HCT116 (cell line): ENCODE data around the gene CACNB2. TPM values are rescaled to one million over a fixed set of nuclear protein-coding genes. Genes with fewer than 3 reads are reported as not detected.

Experiments
- ATAC-seq: fragments of 200-7000 bp; cut with Tn5 transposase; 2 replicates; pipeline ENCODE4 v1.9.1; 2020; ENCODE audit warnings: mild to moderate bottlenecking, moderate library complexity
- BruUV-seq: library from RNA; stranded (reverse); fragments of 400-500 nt; replicated peaks from 2 replicates; lab custom pipeline; 2021; lab: Mats Ljungman, UMichigan
- CTCF ChIA-PET: fragments of 300-600 bp; sonication (Branson Sonifier 250); formaldehyde crosslinking; loops from one replicate; lab custom pipeline; 2021; ENCODE audit warnings: antibody characterized with exemption; lab: Charles Lee
- POLR2A ChIA-PET: fragments of 300-600, 350-600 bp; sonication (Branson Sonifier 250); formaldehyde crosslinking; loops from one replicate; lab custom pipeline; 2021; ENCODE audit warnings: antibody characterized with exemption; lab: Charles Lee
- RAD21 ChIA-PET, 2 experiments: fragments of 300-600 bp; sonication (Branson Sonifier 250); formaldehyde crosslinking; loops; one replicate each; lab custom pipeline; 2023; ENCODE audit warnings: low total read pairs in 2 of 2; ENCODE audit not compliant: uncharacterized antibody in 2 of 2, unreplicated experiment in 2 of 2, low non-redundant PET in 1 of 2; lab: Charles Lee
- DNase-seq: peaks from one replicate; pipeline ENCODE4 v3.0.0-alpha.2; 2010; ENCODE audit warnings: low read depth, low spot score
- H2AFZ ChIP-seq: fragments of 200-600 bp; shearing (Covaris generic), sonication (generic); 2 replicates; pipeline ENCODE4 v1.6.1; 2017; ENCODE audit warnings: low read depth, mixed run types, mixed read lengths, antibody characterized with exemption, low read length; ENCODE audit not compliant: poor library complexity, severe bottlenecking
- H3K27ac ChIP-seq: 2 replicates; pipeline ENCODE4 v1.5.1; 2012; ENCODE audit warnings: low read depth, low read length
- H3K27me3 ChIP-seq: fragments of 200-600 bp; sonication (generic); 2 replicates; pipeline ENCODE4 v1.6.1; 2016; ENCODE audit warnings: mixed run types, low read length, mixed read lengths; ENCODE audit not compliant: insufficient read depth
- H3K36me3 ChIP-seq, 2 experiments: fragments of 200-500 bp in 1 of 2; fragments of 200-600 bp in 1 of 2; sonication (Bioruptor generic) in 1 of 2; sonication (generic) in 1 of 2; 2 replicates each; pipeline versions ENCODE4 v1.5.1 to v1.6.1; 2014 to 2016; ENCODE audit warnings: low read length in 2 of 2, inconsistent platforms in 1 of 2, mixed read lengths in 1 of 2, mixed run types in 1 of 2; ENCODE audit not compliant: insufficient read depth in 2 of 2, control insufficient read depth in 1 of 2
- H3K4me1 ChIP-seq, 2 experiments: fragments of 200-600 bp in 1 of 2; sonication (generic) in 1 of 2; 2 replicates each; pipeline versions ENCODE4 v1.5.1 to v1.6.1; 2012 to 2017; ENCODE audit warnings: low read length in 2 of 2, inconsistent platforms in 1 of 2, mild to moderate bottlenecking in 1 of 2, mixed read lengths in 1 of 2, mixed run types in 1 of 2, moderate library complexity in 1 of 2; ENCODE audit not compliant: insufficient read depth in 2 of 2, control insufficient read depth in 1 of 2
- H3K4me2 ChIP-seq: fragments of 200-600 bp; sonication (generic); 2 replicates; pipeline ENCODE4 v1.6.1; 2017; ENCODE audit warnings: mixed run types, low read length, mixed read lengths
- H3K4me3 ChIP-seq, 2 experiments: fragments of 200-600 bp in 1 of 2; sonication (generic) in 1 of 2; replicated peaks in 1 of 2; 2 replicates each; pipeline ENCODE4 v1.5.1; 2011 to 2016; ENCODE audit warnings: low read length in 2 of 2, control low read depth in 1 of 2, low read depth in 1 of 2, mild to moderate bottlenecking in 1 of 2, mixed read lengths in 1 of 2, mixed run types in 1 of 2
- H3K79me2 ChIP-seq: fragments of 200-600 bp; sonication (generic); 2 replicates; pipeline ENCODE4 v1.6.1; 2017; ENCODE audit warnings: mild to moderate bottlenecking, mixed run types, low read length, moderate library complexity, mixed read lengths; ENCODE audit not compliant: insufficient read depth
- H3K9ac ChIP-seq: fragments of 200-600 bp; sonication (generic); 2 replicates; pipeline ENCODE4 v1.6.1; 2016; ENCODE audit warnings: low read length, mixed read lengths
- H3K9me2 ChIP-seq: fragments of 200-600 bp; sonication (generic), shearing (Covaris generic); 2 replicates; pipeline ENCODE4 v1.6.1; 2017; ENCODE audit warnings: mixed run types, mild to moderate bottlenecking, moderate library complexity; ENCODE audit not compliant: insufficient read depth
- H3K9me3 ChIP-seq, 2 experiments: fragments of 200-500 bp in 1 of 2; fragments of 200-600 bp in 1 of 2; sonication (Bioruptor generic) in 1 of 2; sonication (generic) in 1 of 2; 2 replicates each; pipeline ENCODE4 v1.6.1; 2014 to 2017; ENCODE audit warnings: low read length in 2 of 2, mixed read lengths in 2 of 2, inconsistent platforms in 1 of 2, low read depth in 1 of 2, mild to moderate bottlenecking in 1 of 2, mixed run types in 1 of 2, moderate library complexity in 1 of 2; ENCODE audit not compliant: control insufficient read depth in 1 of 2, insufficient read depth in 1 of 2
- H4K20me1 ChIP-seq: fragments of 200-600 bp; sonication (generic), shearing (Covaris generic); 2 replicates; pipeline ENCODE4 v1.6.1; 2017; ENCODE audit warnings: mixed run types, mild to moderate bottlenecking, moderate library complexity; ENCODE audit not compliant: insufficient read depth
- CBX3 ChIP-seq: IDR thresholded peaks from 2 replicates; pipeline ENCODE4 v1.6.1; 2012; ENCODE audit warnings: low read depth
- EGR1 ChIP-seq: IDR thresholded peaks from 2 replicates; pipeline ENCODE4 v1.6.1; 2012; ENCODE audit warnings: low read depth
- ELF1 ChIP-seq: IDR thresholded peaks from 2 replicates; pipeline ENCODE4 v1.6.1; 2012; ENCODE audit warnings: low read depth, borderline replicate concordance
- EZH2 ChIP-seq: fragments of 200-600 bp; sonication (generic); IDR thresholded peaks from 2 replicates; pipeline ENCODE4 v1.6.1; 2017; ENCODE audit warnings: antibody characterized with exemption, mixed run types
- EZH2phosphoT487 ChIP-seq: fragments of 200-600 bp; IDR thresholded peaks from 2 replicates; pipeline ENCODE4 v1.6.1; 2018; ENCODE audit warnings: antibody characterized with exemption, borderline replicate concordance
- FOSL1 ChIP-seq: IDR thresholded peaks from 2 replicates; pipeline ENCODE4 v1.6.1; 2012; ENCODE audit warnings: low read depth
- JUND ChIP-seq: IDR thresholded peaks from 2 replicates; pipeline ENCODE4 v1.6.1; 2012
- POLR2A ChIP-seq: IDR thresholded peaks from 2 replicates; pipeline ENCODE4 v1.7.0; 2011; ENCODE audit warnings: borderline replicate concordance; ENCODE audit not compliant: insufficient read depth, insufficient read length; ENCODE audit errors: extremely low read depth
- RAD21 ChIP-seq: IDR thresholded peaks from 2 replicates; pipeline ENCODE4 v1.6.1; 2012; ENCODE audit warnings: low read depth, mild to moderate bottlenecking
- SIN3A ChIP-seq: IDR thresholded peaks from 2 replicates; pipeline ENCODE4 v1.6.1; 2012; ENCODE audit warnings: low read depth
- SP1 ChIP-seq: IDR thresholded peaks from 2 replicates; pipeline ENCODE4 v1.6.1; 2012; ENCODE audit warnings: low read depth
- TCF7L2 ChIP-seq: IDR thresholded peaks from 2 replicates; pipeline ENCODE4 v1.7.0; 2011; ENCODE audit warnings: borderline replicate concordance, inconsistent platforms; ENCODE audit not compliant: insufficient read depth, insufficient read length; ENCODE audit errors: extremely low read depth
- YY1 ChIP-seq: IDR thresholded peaks from 2 replicates; pipeline ENCODE4 v1.6.1; 2011; ENCODE audit warnings: low read length, low read depth, moderate library complexity, mild to moderate bottlenecking; ENCODE audit not compliant: insufficient replicate concordance; ENCODE audit errors: extremely low read depth
- ZFX ChIP-seq: fragments of 450-650 bp; IDR thresholded peaks from 2 replicates; pipeline ENCODE4 v1.6.1; 2017
- ZNF274 ChIP-seq: fragments of 200-500 bp; sonication (Bioruptor generic); IDR thresholded peaks from 2 replicates; pipeline ENCODE4 v1.6.1; 2014; ENCODE audit warnings: mild to moderate bottlenecking, low read depth, low read length, inconsistent platforms
- intact Hi-C: fragments of 100-400 bp; cut with micrococcal nuclease; formaldehyde crosslinking; loops from 2 replicates; pipeline ENCODE4 v1.10.0; 2022
- total RNA-seq: library from RNA; stranded (reverse); gene quantifications from one replicate; pipeline ENCODE4 v1.2.1, GENCODE V29; 2021; ENCODE audit not compliant: unreplicated experiment
- TF ChIP-seq, protein P1 (sequence below), 3 experiments: fragments of 200-600 bp in 1 of 3; sonication (generic) in 1 of 3; IDR thresholded peaks in 2 of 3; conservative IDR thresholded peaks in 1 of 3; 2 replicates each; pipeline ENCODE4 v1.5.1; 2012 to 2017; ENCODE audit warnings: low read depth in 2 of 3, low read length in 2 of 3, antibody characterized with exemption in 1 of 3, borderline replicate concordance in 1 of 3, control low read depth in 1 of 3, mild to moderate bottlenecking in 1 of 3, mixed read lengths in 1 of 3, mixed run types in 1 of 3, moderate library complexity in 1 of 3; ENCODE audit not compliant: insufficient read depth in 1 of 3
- TF ChIP-seq, protein P2 (sequence below): IDR thresholded peaks from 2 replicates; pipeline ENCODE4 v1.6.1; 2012; ENCODE audit warnings: low read depth
- TF ChIP-seq, protein P3 (sequence below): IDR thresholded peaks from 2 replicates; pipeline ENCODE4 v1.6.1; 2011; ENCODE audit warnings: mild to moderate bottlenecking, low read length, moderate library complexity; ENCODE audit not compliant: insufficient replicate concordance; ENCODE audit errors: extremely low read depth

Gene CACNB2
- total RNA-seq, 1 experiment from 2014 or later: 0.71 TPM

DNA sequence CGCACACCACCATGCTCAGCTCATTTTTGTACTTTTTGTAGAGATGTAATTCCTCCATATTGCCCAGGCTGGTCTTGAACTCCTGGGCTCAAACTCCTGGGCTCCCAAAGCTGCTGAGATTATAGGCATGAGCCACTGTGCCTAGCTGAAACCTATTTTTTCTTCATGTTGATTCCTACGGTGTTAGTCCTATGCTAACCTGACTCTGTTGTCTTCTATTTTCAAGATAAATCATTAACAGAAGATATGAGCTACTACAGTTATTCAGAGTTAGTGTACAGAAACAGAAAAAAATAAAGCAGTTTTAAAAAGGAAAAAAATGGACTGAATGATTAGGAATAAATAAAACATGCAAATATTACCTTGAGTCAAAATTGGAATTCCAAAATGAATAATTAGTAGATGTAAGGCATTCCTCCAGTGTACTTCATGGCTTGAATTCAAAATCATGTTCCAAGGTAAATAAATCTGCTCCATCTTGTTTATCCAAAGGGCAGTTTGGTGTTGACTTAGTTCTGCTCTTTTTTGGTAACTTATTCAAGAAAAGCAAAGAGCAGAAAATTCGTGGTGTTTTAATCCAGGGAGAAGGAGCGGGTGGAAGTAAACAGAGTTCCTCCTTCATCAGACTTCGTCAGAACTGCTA, 185.8 kb downstream of the CACNB2 start:
- no peaks in the 10 kb centered on the region for H3K79me2 ChIP-seq
- no peak overlapping the region for H3K9ac ChIP-seq
- H3K36me3 ChIP-seq: no peaks in the 10 kb centered on the region
- H3K9me2 ChIP-seq: no peaks in the 10 kb centered on the region
- ATAC-seq (no peak), DNase-seq (no peak)
- no peaks in the 10 kb centered on the region for H3K9me3 ChIP-seq
- H3K4me2 ChIP-seq: no peak overlapping the region
- no peak overlapping the region for H3K4me3 ChIP-seq
- H2AFZ ChIP-seq: no peak overlapping the region
- no peaks in the 10 kb centered on the region for H3K4me1 ChIP-seq
- BruUV-seq: no TSS peak
- H3K27me3 ChIP-seq: no peaks in the 10 kb centered on the region
- no peaks in the 10 kb centered on the region for H4K20me1 ChIP-seq
- RAD21 ChIA-PET: no interaction called here
- CTCF ChIA-PET: no interaction called here
- POLR2A ChIA-PET: no interaction called here
- intact Hi-C loops: no loop called here
- H3K27ac ChIP-seq: no peak overlapping the region
- no peak for TF ChIP-seq ZNF274
- no peak for TF ChIP-seq EZH2phosphoT487
- no peak for TF ChIP-seq FOSL1
- no peak for TF ChIP-seq EGR1
- no peak for TF ChIP-seq EZH2
- no peak for TF ChIP-seq SP1
- no peak for TF ChIP-seq POLR2A
- TF ChIP-seq CBX3: no peak
- no peak for TF ChIP-seq SIN3A
- no peak for TF ChIP-seq YY1
- no peak for TF ChIP-seq TCF7L2
- TF ChIP-seq, protein P1, sequence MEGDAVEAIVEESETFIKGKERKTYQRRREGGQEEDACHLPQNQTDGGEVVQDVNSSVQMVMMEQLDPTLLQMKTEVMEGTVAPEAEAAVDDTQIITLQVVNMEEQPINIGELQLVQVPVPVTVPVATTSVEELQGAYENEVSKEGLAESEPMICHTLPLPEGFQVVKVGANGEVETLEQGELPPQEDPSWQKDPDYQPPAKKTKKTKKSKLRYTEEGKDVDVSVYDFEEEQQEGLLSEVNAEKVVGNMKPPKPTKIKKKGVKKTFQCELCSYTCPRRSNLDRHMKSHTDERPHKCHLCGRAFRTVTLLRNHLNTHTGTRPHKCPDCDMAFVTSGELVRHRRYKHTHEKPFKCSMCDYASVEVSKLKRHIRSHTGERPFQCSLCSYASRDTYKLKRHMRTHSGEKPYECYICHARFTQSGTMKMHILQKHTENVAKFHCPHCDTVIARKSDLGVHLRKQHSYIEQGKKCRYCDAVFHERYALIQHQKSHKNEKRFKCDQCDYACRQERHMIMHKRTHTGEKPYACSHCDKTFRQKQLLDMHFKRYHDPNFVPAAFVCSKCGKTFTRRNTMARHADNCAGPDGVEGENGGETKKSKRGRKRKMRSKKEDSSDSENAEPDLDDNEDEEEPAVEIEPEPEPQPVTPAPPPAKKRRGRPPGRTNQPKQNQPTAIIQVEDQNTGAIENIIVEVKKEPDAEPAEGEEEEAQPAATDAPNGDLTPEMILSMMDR (IDR thresholded peaks at IDR 0.05 in 2 of 3, conservative IDR thresholded peaks at IDR 0.05 in 1 of 3; ENCODE audit: borderline replicate concordance in 1 of 3, insufficient read depth in 1 of 3, low read depth in 2 of 3, low read length in 2 of 3): no peak
- no peak for TF ChIP-seq JUND
- TF ChIP-seq RAD21: no peak
- TF ChIP-seq ZFX: no peak
- TF ChIP-seq, protein P2, sequence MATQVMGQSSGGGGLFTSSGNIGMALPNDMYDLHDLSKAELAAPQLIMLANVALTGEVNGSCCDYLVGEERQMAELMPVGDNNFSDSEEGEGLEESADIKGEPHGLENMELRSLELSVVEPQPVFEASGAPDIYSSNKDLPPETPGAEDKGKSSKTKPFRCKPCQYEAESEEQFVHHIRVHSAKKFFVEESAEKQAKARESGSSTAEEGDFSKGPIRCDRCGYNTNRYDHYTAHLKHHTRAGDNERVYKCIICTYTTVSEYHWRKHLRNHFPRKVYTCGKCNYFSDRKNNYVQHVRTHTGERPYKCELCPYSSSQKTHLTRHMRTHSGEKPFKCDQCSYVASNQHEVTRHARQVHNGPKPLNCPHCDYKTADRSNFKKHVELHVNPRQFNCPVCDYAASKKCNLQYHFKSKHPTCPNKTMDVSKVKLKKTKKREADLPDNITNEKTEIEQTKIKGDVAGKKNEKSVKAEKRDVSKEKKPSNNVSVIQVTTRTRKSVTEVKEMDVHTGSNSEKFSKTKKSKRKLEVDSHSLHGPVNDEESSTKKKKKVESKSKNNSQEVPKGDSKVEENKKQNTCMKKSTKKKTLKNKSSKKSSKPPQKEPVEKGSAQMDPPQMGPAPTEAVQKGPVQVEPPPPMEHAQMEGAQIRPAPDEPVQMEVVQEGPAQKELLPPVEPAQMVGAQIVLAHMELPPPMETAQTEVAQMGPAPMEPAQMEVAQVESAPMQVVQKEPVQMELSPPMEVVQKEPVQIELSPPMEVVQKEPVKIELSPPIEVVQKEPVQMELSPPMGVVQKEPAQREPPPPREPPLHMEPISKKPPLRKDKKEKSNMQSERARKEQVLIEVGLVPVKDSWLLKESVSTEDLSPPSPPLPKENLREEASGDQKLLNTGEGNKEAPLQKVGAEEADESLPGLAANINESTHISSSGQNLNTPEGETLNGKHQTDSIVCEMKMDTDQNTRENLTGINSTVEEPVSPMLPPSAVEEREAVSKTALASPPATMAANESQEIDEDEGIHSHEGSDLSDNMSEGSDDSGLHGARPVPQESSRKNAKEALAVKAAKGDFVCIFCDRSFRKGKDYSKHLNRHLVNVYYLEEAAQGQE: no peak
- no peak for TF ChIP-seq ELF1
- TF ChIP-seq, protein P3, sequence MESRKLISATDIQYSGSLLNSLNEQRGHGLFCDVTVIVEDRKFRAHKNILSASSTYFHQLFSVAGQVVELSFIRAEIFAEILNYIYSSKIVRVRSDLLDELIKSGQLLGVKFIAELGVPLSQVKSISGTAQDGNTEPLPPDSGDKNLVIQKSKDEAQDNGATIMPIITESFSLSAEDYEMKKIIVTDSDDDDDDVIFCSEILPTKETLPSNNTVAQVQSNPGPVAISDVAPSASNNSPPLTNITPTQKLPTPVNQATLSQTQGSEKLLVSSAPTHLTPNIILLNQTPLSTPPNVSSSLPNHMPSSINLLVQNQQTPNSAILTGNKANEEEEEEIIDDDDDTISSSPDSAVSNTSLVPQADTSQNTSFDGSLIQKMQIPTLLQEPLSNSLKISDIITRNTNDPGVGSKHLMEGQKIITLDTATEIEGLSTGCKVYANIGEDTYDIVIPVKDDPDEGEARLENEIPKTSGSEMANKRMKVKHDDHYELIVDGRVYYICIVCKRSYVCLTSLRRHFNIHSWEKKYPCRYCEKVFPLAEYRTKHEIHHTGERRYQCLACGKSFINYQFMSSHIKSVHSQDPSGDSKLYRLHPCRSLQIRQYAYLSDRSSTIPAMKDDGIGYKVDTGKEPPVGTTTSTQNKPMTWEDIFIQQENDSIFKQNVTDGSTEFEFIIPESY: no peak
- TF ChIP-seq, all 23 proteins: peak for 0
